Adipocyte (in vitro differentiated cells): Measurements from ENCODE around the gene PLD2.
A peak's percentile ranks its signal among the peaks of the same experiment; 100 is the strongest.

Experiments used
- DNase-seq: peaks from one replicate; pipeline ENCODE4 v3.0.0-alpha.2; 2015; ENCODE audit warnings: low read depth
- H3K27me3 ChIP-seq: replicated peaks from 2 replicates; pipeline ENCODE4 v1.7.0; 2013; ENCODE audit warnings: mild to moderate bottlenecking, low read length, moderate library complexity; ENCODE audit not compliant: control insufficient read depth, insufficient read depth
- H3K36me3 ChIP-seq: 2 replicates; pipeline ENCODE4 v1.7.0; 2013; ENCODE audit warnings: low read length, mild to moderate bottlenecking, moderate library complexity; ENCODE audit not compliant: control insufficient read depth, insufficient read depth, severe bottlenecking
- H3K4me1 ChIP-seq: 2 replicates; pipeline ENCODE4 v1.7.0; 2013; ENCODE audit warnings: mild to moderate bottlenecking, low read length, moderate library complexity; ENCODE audit not compliant: control insufficient read depth, insufficient read depth
- H3K4me3 ChIP-seq: 2 replicates; pipeline ENCODE4 v1.7.0; 2013; ENCODE audit warnings: mild to moderate bottlenecking, low read length, moderate library complexity
- H3K9ac ChIP-seq: 2 replicates; pipeline ENCODE4 v1.7.0; 2013; ENCODE audit warnings: mild to moderate bottlenecking, low read length, moderate library complexity
- H3K9me3 ChIP-seq: 2 replicates; pipeline ENCODE4 v1.7.0; 2013; ENCODE audit warnings: mild to moderate bottlenecking, low read length, moderate library complexity; ENCODE audit not compliant: control insufficient read depth

PLD2 gene

DNA sequence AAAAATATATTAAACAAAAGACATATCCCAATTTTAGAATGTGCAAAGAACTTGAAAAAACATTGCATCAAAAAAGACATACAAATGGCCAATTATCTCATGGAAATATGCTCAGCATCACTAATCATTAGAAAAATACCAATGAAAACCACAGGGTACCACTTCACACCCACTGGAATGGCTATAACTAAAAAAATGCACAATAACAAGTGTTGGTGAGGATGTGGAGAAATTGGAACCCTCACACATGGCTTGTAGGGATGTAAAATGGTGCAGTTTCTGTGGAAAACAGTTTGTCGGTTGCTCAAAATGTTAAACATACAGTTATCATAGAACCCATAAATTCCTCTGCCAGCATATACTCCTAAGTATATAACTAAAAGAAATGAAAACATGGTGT is 11.8 kb upstream of the PLD2 start:
- Histone ChIP-seq H3K36me3 (peaks cover 17% of the 10 kb centered on the region), H3K9ac (no peak overlapping the region), H3K4me3 (peak overlapping the region; percentile 97), H3K27me3 (no peaks in the 10 kb centered on the region), H3K9me3 (no peaks in the 10 kb centered on the region), H3K4me1 (peaks cover 12% of the 10 kb centered on the region)
- DNase-seq, result no peak

DNA sequence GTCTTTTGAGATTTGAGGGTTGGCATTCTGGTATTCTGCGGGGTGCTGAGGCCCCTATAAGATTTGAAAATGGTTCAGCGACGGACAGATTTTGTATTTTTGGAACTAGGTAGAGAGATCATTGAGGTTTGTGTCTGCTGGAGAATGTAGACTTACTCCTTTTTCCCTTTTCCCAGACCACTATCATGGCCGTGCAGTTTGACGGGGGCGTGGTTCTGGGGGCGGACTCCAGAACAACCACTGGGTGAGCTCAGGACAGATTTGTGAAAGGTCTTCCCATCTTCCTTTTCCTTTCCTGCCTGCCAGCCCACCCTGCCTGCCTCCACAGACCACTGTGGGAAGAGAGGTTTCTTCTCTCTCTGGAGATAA is 10.4 kb upstream of the PLD2 start:
- Histone ChIP-seq H3K9ac (peak overlapping the region; percentile 97), H3K27me3 (no peaks in the 10 kb centered on the region), H3K4me1 (peaks cover 9% of the 10 kb centered on the region), H3K4me3 (peak overlapping the region; percentile 97), H3K9me3 (no peaks in the 10 kb centered on the region), H3K36me3 (peaks cover 17% of the 10 kb centered on the region)
- DNase-seq, result peak; percentile 76

DNA sequence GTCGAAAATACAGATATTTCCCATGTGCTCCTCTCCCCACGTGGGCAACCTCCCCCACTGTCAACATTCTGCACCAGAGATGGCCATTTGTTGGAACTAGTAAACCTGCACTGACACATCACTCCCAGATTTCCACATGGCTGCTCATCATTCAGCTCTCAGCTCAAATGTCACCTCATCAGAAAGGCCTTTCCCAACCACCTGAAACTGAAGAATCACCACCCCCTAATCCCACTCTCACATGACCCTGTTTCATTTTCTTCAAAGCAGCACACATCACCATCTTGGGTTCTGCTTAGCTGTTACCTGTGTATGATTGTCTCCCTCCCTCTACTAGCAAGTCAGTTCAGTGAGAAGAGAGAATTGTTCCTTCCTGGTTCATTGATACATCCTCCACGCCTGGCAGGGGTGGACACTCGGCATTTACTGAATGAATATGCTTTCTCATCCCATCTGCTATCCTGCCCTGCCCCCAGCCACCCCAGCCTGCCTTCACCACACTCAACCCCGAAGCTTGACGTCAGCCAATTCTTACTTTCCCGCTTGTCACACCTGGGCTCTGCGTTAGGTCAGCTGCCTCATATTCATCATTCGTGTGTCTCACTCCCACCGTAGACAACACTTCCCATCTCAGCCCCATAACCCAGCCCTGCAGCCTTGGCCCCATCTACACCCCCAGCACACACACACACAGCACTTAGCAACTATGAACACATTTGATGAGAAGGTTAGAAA is 6.3 kb upstream of the PLD2 start:
- Histone ChIP-seq H3K4me1 (peaks cover 9% of the 10 kb centered on the region), H3K36me3 (peaks cover 17% of the 10 kb centered on the region), H3K9ac (no peak overlapping the region), H3K4me3 (no peak overlapping the region), H3K9me3 (no peaks in the 10 kb centered on the region), H3K27me3 (no peaks in the 10 kb centered on the region)
- no peak for DNase-seq

DNA sequence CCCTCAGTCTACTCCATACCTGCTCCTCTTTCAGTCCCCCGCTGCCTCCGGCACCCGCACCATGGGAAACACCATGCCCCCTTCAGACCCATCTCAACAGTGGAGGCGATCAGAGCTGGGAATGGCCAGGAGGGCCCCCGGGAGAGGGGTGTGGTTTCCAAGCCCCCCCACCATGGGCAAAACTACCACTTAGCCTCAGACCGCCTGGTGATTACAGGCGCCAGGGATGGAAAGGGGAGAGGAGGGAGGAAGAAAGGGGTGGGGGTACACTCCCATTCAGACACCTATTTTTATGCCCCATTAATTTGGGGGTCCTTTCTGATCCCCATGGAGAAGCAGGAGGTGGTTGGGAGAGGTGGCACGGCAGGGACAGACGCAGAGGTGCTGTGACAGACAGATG is 4.7 kb upstream of the PLD2 start, which contains the start of gene C17orf114:
TSS of gene C17orf114 (minus strand) at position 101 of the 400 bp plus-strand sequence.
- Histone ChIP-seq H3K36me3 (peaks cover 17% of the 10 kb centered on the region), H3K4me3 (no peak within 1 kb of the TSS), H3K9ac (no peak within 1 kb of the TSS), H3K9me3 (no peaks in the 10 kb centered on the region), H3K27me3 (no peaks in the 10 kb centered on the region), H3K4me1 (peaks cover 1% of the 10 kb centered on the region)
- DNase-seq, result no peak

DNA sequence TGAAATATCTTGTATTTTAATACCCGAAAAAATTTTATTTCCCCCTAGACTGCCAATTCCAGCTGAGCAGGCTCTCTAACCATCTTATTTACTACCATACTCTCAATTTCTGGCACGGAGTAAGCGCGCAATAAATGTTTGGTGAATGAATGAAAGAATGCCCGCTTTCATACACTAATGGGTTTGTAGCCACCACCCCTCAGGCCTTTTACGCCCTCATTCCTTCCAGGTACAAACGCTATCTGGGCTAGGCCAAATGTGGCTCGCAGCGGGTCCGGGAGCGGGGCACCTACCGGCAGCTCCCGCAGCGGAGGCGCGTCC is 536 bp upstream of the PLD2 start:
- H3K4me3 ChIP-seq, result peak overlapping the region; percentile 81
- peaks cover 11% of the 10 kb centered on the region for H3K4me1 ChIP-seq
- peaks cover 12% of the 10 kb centered on the region for H3K36me3 ChIP-seq
- H3K9ac ChIP-seq, result peak overlapping the region; percentile 78
- no peaks in the 10 kb centered on the region for H3K27me3 ChIP-seq
- no peak for DNase-seq
- no peaks in the 10 kb centered on the region for H3K9me3 ChIP-seq

DNA sequence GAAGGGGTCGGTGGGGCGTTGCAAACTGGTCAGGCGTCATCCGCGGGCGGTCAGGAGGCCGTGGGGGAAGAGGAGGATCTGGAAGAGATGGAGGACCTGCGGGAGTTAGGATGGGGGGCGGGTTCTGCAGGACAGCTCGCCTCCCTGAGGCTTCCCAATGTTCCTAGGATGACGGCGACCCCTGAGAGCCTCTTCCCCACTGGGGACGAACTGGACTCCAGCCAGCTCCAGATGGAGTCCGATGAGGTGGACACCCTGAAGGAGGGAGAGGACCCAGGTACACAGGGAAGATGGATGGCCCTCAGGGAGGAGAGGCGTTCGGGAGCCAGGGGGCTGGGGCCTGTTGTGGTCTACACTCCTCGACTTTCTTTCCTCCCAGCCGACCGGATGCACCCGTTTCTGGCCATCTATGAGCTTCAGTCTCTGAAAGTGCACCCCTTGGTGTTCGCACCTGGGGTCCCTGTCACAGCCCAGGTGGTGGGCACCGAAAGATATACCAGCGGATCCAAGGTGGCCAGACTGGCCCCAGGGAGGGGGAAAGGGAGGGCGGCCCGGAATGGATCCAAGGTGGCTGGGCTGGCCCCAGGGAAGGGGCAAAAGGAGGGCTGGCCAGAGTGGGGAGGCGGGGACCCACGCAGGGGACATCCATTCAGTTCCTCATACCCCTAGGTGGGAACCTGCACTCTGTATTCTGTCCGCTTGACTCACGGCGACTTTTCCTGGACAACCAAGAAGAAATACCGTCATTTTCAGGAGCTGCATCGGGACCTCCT is 839 bp downstream of the PLD2 start:
- Histone ChIP-seq H3K36me3 (peaks cover 12% of the 10 kb centered on the region), H3K9me3 (no peaks in the 10 kb centered on the region), H3K4me1 (peaks cover 11% of the 10 kb centered on the region), H3K4me3 (peak overlapping the region; percentile 81), H3K9ac (peak overlapping the region; percentile 14), H3K27me3 (no peaks in the 10 kb centered on the region)
- no peak for DNase-seq

DNA sequence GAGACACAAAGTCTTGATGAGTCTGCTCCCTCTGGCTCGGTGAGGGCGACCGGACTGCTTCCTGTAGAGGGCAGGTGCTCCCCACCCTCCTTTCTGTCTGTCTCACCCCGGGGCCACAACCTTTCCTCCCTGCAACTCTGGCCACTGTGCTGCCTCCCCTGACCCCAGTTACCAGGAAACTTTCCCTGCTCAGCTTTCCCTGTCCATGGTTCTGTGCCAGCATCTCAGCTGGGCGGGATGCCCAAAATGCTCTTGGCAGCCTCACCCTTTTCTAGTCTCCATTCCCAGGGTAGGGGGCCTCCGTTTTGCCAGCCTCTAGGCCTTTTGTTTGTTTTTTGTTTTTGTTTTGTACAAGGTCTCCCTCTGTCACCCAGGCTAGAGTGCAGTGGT is 1.4 kb downstream of the PLD2 start:
- H3K36me3 ChIP-seq, result peaks cover 12% of the 10 kb centered on the region
- peak; percentile 20 for DNase-seq
- no peaks in the 10 kb centered on the region for H3K9me3 ChIP-seq
- H3K4me1 ChIP-seq, result peaks cover 11% of the 10 kb centered on the region
- H3K9ac ChIP-seq, result no peak overlapping the region
- H3K27me3 ChIP-seq, result no peaks in the 10 kb centered on the region
- no peak overlapping the region for H3K4me3 ChIP-seq

DNA sequence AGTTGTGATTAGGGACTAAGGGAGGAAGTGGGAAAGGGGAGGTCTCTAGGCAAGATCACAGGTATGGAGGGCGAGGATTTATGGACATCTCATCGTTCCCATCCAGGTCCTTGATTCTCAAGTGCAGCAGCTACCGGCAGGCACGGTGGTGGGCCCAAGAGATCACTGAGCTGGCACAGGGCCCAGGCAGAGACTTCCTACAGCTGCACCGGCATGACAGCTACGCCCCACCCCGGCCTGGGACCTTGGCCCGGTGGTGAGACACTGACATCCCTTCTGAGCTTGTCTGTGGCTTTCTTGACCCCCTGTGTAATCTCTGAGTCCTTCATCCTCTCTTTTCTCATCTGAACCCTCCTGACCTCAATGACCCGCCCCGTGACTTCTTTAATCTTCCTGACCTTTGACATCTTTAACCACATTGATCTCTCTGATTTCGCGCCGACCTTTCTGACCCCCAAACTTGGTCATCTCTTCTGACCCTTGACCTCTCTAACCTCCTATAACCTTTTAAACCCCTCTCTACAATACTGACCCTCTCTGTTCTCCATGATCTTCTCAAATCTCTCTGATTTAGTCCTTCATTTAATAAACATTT is 3.8 kb downstream of the PLD2 start:
- no peak overlapping the region for H3K9ac ChIP-seq
- H3K4me1 ChIP-seq, result peaks cover 11% of the 10 kb centered on the region
- no peaks in the 10 kb centered on the region for H3K9me3 ChIP-seq
- no peak overlapping the region for H3K4me3 ChIP-seq
- no peaks in the 10 kb centered on the region for H3K27me3 ChIP-seq
- DNase-seq, result no peak
- H3K36me3 ChIP-seq, result peaks cover 14% of the 10 kb centered on the region

DNA sequence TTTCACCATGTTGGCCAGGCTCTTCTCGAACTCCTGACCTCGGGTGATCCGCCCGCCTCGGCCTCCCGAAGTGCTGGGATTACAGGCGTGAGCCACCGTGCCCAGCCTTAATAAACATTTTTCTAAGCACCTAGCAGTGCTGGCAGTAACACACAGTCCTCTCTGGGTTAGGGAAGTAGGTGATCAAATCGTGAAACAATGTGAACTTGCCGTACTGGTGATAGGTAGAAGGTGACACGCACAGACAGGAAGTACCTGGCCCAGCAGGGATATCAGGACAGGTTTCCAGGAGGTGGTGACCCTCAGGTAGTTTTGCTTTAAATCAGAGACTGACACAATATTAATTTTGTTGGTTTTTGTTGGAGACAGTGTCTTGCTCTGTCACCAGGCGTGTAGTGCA is 4.5 kb downstream of the PLD2 start:
- DNase-seq, result no peak
- Histone ChIP-seq H3K9ac (no peak overlapping the region), H3K36me3 (peaks cover 16% of the 10 kb centered on the region), H3K4me1 (peaks cover 11% of the 10 kb centered on the region), H3K27me3 (no peaks in the 10 kb centered on the region), H3K4me3 (no peak overlapping the region), H3K9me3 (no peaks in the 10 kb centered on the region)

DNA sequence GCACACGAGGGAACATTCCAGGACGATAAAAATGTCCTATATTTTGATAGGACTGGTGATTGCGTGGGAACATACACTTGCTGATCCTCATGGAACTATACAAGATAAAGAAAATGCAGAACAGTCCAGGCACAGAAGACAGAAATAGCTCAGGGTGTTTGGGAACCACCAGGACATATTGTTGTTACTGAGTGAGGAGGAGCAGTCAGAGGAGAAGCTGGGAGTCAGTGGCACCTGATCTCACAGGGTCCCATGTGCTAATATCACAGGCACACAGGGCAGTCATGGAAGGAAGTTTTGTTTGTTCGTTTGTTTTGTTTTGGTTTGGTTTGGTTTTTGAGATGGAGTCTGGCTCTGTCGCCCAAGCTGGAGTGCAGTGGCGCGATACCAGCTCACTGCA is 5.7 kb downstream of the PLD2 start:
- Histone ChIP-seq H3K9me3 (no peaks in the 10 kb centered on the region), H3K4me3 (no peak overlapping the region), H3K27me3 (no peaks in the 10 kb centered on the region), H3K36me3 (peaks cover 16% of the 10 kb centered on the region), H3K9ac (no peak overlapping the region), H3K4me1 (peaks cover 10% of the 10 kb centered on the region)
- no peak for DNase-seq

- H3K36me3 ChIP-seq, result peaks cover 4% of the 10 kb centered on the region
Measured at GRCh38 chr17:4815043-4815675, 8.2 kb downstream of the PLD2 start.

More at GRCh38 chr17:4815043-4815675, 8.2 kb downstream of the PLD2 start:
- Histone ChIP-seq H3K4me1 (no peaks in the 10 kb centered on the region), H3K9ac (no peak overlapping the region), H3K4me3 (no peak overlapping the region), H3K9me3 (no peaks in the 10 kb centered on the region), H3K27me3 (no peaks in the 10 kb centered on the region)
- DNase-seq, result no peak
